ENCODE measurements around the gene BCAR1. TPM values are rescaled to one million over a fixed set of nuclear protein-coding genes. Genes with fewer than 3 reads are reported as not detected.

BCAR1 gene
- total and polyA plus RNA-seq, 2 of the 13 experiments (the other 11 are each of a cell fraction or from before 2014, with no cell fraction given): 48.1 to 51.7 TPM

DNA sequence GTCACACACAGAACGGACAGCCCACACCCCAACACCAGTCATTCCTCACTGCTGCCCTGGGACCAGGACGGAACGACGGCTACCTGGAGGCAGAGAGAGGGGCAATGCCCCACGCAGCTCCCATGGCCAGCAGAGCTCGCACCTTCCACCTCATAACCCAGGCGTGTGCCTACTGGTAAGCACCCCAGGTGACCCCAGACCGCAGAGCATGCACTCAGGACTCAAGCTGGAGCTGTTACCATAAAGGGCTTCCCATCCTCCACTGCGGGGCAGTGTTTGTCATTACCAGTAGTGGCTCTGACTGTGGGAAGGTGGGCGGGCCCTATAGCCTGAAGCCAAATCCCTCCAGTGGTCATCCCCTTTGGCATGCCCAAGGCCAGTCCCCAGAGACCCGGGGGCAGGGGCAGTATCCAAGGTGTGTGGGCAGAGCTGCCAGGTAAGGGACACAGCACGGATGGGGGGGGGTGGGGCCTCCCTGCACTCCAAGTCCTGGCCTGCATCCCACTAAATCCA is 4.7 kb upstream of the BCAR1 start (continued):
- no peak for TF ChIP-seq THYN1 (CRISPR knock-in tag; IDR thresholded peaks at IDR 0.05; ENCODE audit: borderline replicate concordance, low read depth)
- no peak for TF ChIP-seq SATB2 (CRISPR knock-in tag; IDR thresholded peaks at IDR 0.05)
- TF ChIP-seq SOX6 (IDR thresholded peaks at IDR 0.05): no peak
- no peak for TF ChIP-seq SOX6 (CRISPR knock-in tag; IDR thresholded peaks at IDR 0.05)
- TF ChIP-seq HNRNPLL (IDR thresholded peaks at IDR 0.05; ENCODE audit: low read depth, low read length, poor library complexity, severe bottlenecking): no peak
- no peak for TF ChIP-seq SMARCE1 (IDR thresholded peaks at IDR 0.05; ENCODE audit: borderline replicate concordance)
- TF ChIP-seq, protein P1, sequence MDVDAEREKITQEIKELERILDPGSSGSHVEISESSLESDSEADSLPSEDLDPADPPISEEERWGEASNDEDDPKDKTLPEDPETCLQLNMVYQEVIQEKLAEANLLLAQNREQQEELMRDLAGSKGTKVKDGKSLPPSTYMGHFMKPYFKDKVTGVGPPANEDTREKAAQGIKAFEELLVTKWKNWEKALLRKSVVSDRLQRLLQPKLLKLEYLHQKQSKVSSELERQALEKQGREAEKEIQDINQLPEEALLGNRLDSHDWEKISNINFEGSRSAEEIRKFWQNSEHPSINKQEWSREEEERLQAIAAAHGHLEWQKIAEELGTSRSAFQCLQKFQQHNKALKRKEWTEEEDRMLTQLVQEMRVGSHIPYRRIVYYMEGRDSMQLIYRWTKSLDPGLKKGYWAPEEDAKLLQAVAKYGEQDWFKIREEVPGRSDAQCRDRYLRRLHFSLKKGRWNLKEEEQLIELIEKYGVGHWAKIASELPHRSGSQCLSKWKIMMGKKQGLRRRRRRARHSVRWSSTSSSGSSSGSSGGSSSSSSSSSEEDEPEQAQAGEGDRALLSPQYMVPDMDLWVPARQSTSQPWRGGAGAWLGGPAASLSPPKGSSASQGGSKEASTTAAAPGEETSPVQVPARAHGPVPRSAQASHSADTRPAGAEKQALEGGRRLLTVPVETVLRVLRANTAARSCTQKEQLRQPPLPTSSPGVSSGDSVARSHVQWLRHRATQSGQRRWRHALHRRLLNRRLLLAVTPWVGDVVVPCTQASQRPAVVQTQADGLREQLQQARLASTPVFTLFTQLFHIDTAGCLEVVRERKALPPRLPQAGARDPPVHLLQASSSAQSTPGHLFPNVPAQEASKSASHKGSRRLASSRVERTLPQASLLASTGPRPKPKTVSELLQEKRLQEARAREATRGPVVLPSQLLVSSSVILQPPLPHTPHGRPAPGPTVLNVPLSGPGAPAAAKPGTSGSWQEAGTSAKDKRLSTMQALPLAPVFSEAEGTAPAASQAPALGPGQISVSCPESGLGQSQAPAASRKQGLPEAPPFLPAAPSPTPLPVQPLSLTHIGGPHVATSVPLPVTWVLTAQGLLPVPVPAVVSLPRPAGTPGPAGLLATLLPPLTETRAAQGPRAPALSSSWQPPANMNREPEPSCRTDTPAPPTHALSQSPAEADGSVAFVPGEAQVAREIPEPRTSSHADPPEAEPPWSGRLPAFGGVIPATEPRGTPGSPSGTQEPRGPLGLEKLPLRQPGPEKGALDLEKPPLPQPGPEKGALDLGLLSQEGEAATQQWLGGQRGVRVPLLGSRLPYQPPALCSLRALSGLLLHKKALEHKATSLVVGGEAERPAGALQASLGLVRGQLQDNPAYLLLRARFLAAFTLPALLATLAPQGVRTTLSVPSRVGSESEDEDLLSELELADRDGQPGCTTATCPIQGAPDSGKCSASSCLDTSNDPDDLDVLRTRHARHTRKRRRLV (CRISPR knock-in tag; IDR thresholded peaks at IDR 0.05): no peak
- TF ChIP-seq ZNF124 (CRISPR knock-in tag; IDR thresholded peaks at IDR 0.05): no peak
- no peak for TF ChIP-seq NCOA2 (CRISPR knock-in tag; IDR thresholded peaks at IDR 0.05)
- TF ChIP-seq, protein P2, sequence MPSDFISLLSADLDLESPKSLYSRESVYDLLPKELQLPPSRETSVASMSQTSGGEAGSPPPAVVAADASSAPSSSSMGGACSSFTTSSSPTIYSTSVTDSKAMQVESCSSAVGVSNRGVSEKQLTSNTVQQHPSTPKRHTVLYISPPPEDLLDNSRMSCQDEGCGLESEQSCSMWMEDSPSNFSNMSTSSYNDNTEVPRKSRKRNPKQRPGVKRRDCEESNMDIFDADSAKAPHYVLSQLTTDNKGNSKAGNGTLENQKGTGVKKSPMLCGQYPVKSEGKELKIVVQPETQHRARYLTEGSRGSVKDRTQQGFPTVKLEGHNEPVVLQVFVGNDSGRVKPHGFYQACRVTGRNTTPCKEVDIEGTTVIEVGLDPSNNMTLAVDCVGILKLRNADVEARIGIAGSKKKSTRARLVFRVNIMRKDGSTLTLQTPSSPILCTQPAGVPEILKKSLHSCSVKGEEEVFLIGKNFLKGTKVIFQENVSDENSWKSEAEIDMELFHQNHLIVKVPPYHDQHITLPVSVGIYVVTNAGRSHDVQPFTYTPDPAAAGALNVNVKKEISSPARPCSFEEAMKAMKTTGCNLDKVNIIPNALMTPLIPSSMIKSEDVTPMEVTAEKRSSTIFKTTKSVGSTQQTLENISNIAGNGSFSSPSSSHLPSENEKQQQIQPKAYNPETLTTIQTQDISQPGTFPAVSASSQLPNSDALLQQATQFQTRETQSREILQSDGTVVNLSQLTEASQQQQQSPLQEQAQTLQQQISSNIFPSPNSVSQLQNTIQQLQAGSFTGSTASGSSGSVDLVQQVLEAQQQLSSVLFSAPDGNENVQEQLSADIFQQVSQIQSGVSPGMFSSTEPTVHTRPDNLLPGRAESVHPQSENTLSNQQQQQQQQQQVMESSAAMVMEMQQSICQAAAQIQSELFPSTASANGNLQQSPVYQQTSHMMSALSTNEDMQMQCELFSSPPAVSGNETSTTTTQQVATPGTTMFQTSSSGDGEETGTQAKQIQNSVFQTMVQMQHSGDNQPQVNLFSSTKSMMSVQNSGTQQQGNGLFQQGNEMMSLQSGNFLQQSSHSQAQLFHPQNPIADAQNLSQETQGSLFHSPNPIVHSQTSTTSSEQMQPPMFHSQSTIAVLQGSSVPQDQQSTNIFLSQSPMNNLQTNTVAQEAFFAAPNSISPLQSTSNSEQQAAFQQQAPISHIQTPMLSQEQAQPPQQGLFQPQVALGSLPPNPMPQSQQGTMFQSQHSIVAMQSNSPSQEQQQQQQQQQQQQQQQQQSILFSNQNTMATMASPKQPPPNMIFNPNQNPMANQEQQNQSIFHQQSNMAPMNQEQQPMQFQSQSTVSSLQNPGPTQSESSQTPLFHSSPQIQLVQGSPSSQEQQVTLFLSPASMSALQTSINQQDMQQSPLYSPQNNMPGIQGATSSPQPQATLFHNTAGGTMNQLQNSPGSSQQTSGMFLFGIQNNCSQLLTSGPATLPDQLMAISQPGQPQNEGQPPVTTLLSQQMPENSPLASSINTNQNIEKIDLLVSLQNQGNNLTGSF (CRISPR knock-in tag; IDR thresholded peaks at IDR 0.05): no peak
- no peak for TF ChIP-seq HMG20B (CRISPR knock-in tag; conservative IDR thresholded peaks at IDR 0.05)
- no peak for TF ChIP-seq FLYWCH1 (CRISPR knock-in tag; IDR thresholded peaks at IDR 0.05)
- TF ChIP-seq, protein P3, sequence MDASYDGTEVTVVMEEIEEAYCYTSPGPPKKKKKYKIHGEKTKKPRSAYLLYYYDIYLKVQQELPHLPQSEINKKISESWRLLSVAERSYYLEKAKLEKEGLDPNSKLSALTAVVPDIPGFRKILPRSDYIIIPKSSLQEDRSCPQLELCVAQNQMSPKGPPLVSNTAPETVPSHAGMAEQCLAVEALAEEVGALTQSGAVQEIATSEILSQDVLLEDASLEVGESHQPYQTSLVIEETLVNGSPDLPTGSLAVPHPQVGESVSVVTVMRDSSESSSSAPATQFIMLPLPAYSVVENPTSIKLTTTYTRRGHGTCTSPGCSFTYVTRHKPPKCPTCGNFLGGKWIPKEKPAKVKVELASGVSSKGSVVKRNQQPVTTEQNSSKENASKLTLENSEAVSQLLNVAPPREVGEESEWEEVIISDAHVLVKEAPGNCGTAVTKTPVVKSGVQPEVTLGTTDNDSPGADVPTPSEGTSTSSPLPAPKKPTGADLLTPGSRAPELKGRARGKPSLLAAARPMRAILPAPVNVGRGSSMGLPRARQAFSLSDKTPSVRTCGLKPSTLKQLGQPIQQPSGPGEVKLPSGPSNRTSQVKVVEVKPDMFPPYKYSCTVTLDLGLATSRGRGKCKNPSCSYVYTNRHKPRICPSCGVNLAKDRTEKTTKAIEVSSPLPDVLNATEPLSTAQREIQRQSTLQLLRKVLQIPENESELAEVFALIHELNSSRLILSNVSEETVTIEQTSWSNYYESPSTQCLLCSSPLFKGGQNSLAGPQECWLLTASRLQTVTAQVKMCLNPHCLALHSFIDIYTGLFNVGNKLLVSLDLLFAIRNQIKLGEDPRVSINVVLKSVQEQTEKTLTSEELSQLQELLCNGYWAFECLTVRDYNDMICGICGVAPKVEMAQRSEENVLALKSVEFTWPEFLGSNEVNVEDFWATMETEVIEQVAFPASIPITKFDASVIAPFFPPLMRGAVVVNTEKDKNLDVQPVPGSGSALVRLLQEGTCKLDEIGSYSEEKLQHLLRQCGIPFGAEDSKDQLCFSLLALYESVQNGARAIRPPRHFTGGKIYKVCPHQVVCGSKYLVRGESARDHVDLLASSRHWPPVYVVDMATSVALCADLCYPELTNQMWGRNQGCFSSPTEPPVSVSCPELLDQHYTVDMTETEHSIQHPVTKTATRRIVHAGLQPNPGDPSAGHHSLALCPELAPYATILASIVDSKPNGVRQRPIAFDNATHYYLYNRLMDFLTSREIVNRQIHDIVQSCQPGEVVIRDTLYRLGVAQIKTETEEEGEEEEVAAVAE (CRISPR knock-in tag; IDR thresholded peaks at IDR 0.05; ENCODE audit: borderline replicate concordance): no peak
- no peak for TF ChIP-seq SIN3B (IDR thresholded peaks at IDR 0.05; ENCODE audit: low read length)
- no peak for TF ChIP-seq ZNF12 (CRISPR knock-in tag; IDR thresholded peaks at IDR 0.05)
- no peak for TF ChIP-seq ZFAT (CRISPR knock-in tag; conservative IDR thresholded peaks at IDR 0.05)

All from HepG2 (cell line).